Measurements from ENCODE around the gene ERCC1.

Gene ERCC1

GRCh38 chr19:45358213-45358792 is 65.4 kb downstream of the ERCC1 start:
- DNase-seq, result no peak

DNA sequence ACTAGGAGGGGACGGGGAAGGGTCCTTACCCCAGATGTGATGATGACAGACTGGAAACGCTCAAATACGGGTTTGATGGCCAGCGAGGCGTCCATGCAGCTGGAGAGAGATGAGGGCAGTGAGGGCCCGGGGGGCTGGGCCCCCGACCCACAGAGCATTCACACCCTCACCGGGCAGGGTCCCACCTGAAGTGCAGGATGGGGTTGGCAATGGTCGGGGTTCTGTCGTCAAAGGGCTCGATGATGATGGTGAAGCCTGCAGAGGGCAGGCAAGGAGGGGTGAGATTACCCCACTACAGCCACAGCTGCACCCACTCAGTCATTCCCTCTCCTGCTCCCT is 66.3 kb downstream of the ERCC1 start:
- DNase-seq, result no peak
